Measurements from ENCODE around the gene FCHSD1.

- no peak for TF ChIP-seq CTCF (IDR thresholded peaks at IDR 0.05; ENCODE audit: insufficient read depth, low read length)
- TF ChIP-seq POLR2AphosphoS5 (IDR thresholded peaks at IDR 0.05; ENCODE audit: low read depth): no peak
- TF ChIP-seq REST (IDR thresholded peaks at IDR 0.05; ENCODE audit: insufficient replicate concordance, low read depth): no peak
- TF ChIP-seq GABPA (IDR thresholded peaks at IDR 0.05; ENCODE audit: low read depth): no peak
- no peak for TF ChIP-seq SPI1 (IDR thresholded peaks at IDR 0.05; ENCODE audit: borderline replicate concordance, low read depth)
These were observed 54.4 kb downstream of the FCHSD1 start for GRCh38 chr5:141596867-141597266.
